Heart right ventricle (tissue), 16 donors: ENCODE results near the gene PLEKHM3. TPM values are rescaled to one million over a fixed set of nuclear protein-coding genes. Genes with fewer than 3 reads are reported as not detected.

Experiments used
- ATAC-seq, 8 donors: fragments of 200-7000 bp; cut with Tn5 transposase; one replicate each; pipeline ENCODE4 v1.9.1; 2020; ENCODE audit warnings: mild to moderate bottlenecking in 8 of 8, moderate library complexity in 8 of 8, moderate number of reproducible peaks in 1 of 8
- DNase-seq, 2 donors: peaks; one replicate each; pipeline ENCODE4 v3.0.0-alpha.2; 2020
- H3K27ac ChIP-seq, 10 donors: fragments of 200-600 bp; sonication (generic) in 2 of 10; one replicate each; pipeline versions ENCODE4 v1.5.0 to v1.8.0; 2020 to 2022; ENCODE audit warnings: mild to moderate bottlenecking in 3 of 10
- H3K27me3 ChIP-seq, 7 donors: fragments of 200-600 bp; one replicate each; pipeline ENCODE4 v1.8.0; 2021 to 2022; ENCODE audit warnings: mild to moderate bottlenecking in 2 of 7
- H3K36me3 ChIP-seq, 9 donors: fragments of 200-600 bp; sonication (generic) in 1 of 9; one replicate each; pipeline versions ENCODE4 v1.5.0 to v1.8.0; 2020 to 2022; ENCODE audit warnings: mild to moderate bottlenecking in 2 of 9
- H3K4me1 ChIP-seq, 9 donors: fragments of 200-600 bp; sonication (generic) in 1 of 9; one replicate each; pipeline versions ENCODE4 v1.5.0 to v1.8.0; 2020 to 2022; ENCODE audit warnings: mild to moderate bottlenecking in 4 of 9
- H3K4me3 ChIP-seq, 10 donors: fragments of 200-600 bp; sonication (generic) in 2 of 10; one replicate each; pipeline versions ENCODE4 v1.5.0 to v1.8.0; 2020 to 2022; ENCODE audit warnings: mild to moderate bottlenecking in 7 of 10, moderate library complexity in 2 of 10
- H3K9me3 ChIP-seq, 11 donors: fragments of 200-600 bp in 10 of 11; sonication (generic) in 2 of 11; one replicate each; pipeline versions ENCODE4 v1.5.0 to v1.8.0; 2013 to 2022; ENCODE audit warnings: mild to moderate bottlenecking in 2 of 11, control low read depth in 1 of 11, moderate library complexity in 1 of 11
- WGBS, 2 donors: extraction: QIAGEN DNeasy Blood & Tissue Kit; methylation state at CpG; one replicate each; pipeline ENCODE4 v1.1.7; 2013; ENCODE audit warnings: inconsistent platforms in 1 of 2; 5-methylcytosine and 5-hydroxymethylcytosine counted together
- intact Hi-C, 10 donors: fragments of 100-400 bp; cut with DNase I; formaldehyde crosslinking; loops; one replicate each; pipeline versions ENCODE4 v1.11.1 to v1.14.2; 2022
- polyA plus RNA-seq, 2 donors: library from polyadenylated mRNA; stranded (reverse); fragments of 200-250 nt; gene quantifications; one replicate each; pipeline ENCODE4 v1.2.3, GENCODE V29; 2013
- total RNA-seq, 10 donors: library from RNA; stranded (reverse); fragmentation: NEBNext Ultra II Directional in 3 of 10; extraction: Animal tissue kit (Norgen Biotek cat#: 25700) in 3 of 10; gene quantifications; one replicate each; pipeline versions ENCODE4 v1.2.1 to v1.2.4, GENCODE V29; 2021 to 2023
- TF ChIP-seq, protein P1 (sequence below), 9 donors: fragments of 200-600 bp; sonication (generic) in 2 of 9; IDR thresholded peaks; one replicate each; pipeline versions ENCODE4 v1.5.0 to v1.8.0; 2021 to 2022; ENCODE audit warnings: antibody characterized with exemption in 9 of 9, mild to moderate bottlenecking in 5 of 9, moderate library complexity in 1 of 9
- donor health status: Arrhythmogenic right ventricular cardiomyopathy.
- donor health status: ischemic (EF 13 %, LVEDD 7.1; RV severe dilation, severe dysfunction).
- donor health status: healthy with polysubstance abuse.
- donor health status: DM: no; HTN: yes; CAD: no.
- donor health status: DM: no; HTN: no; CAD: no.
- donor health status: ischemic (EF 25% LVEDD 6.9; RV normal size, moderate dysfunction).
- donor health status: ischemic (EF 25% LVEDD 5.7; RV mildly dilated, moderate dysfunction).
- donor health status: healthy.
- donor health status: DM: yes; HTN: yes; CAD: no.
- donor health status: Ischemic cardiomyopathy.
- donor health status: ischemic (EF 35%, LVEDD 5.7; RV mildly dilated, moderate dysfunction).
- donor health status: nonischemic (EF 11% LVEDD 7.7; RV severe dilation, severe dysfunction).
- donor health status: DM: yes; HTN: yes; CAD: no.
- donor health status: PGD.
- donor health status: ischemic (EF 29% LVEDD 5.4; RV normal size, mild dysfunction).
- donor health status: nonischemic (EF 23%, LVEDD 6.1; RV moderate dilation, normal function).

PLEKHM3 gene
- total and polyA plus RNA-seq, 12 donors = 2.5 to 16.2 (median 14.9) TPM

DNA sequence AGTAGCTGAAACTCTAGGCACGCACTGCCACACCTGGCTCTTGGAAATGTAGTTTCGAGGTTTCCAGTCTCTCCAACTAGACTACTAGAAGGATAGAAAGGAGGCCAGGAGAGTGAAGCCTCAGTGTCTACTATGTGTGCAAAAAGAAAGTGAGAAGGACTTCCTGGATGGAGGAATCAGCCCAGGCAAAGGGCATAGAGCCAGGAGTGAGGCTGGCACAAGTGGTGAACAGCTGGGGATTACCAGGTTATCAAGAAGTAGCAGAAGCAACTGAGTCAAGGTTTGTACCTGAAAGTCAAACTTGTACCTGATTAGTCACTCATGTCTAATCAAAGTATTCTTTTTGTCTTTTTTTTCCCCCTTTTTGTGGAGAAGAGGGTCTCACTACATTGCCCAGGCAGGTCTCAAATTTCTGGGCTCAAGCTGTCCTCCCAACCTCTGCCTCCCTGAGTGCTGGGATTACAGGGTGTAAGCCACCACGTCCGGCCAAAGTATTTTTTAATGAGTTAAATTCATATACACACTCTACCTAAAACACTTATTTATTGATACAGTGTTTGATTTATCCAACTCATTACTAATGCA is 246.9 kb downstream of the PLEKHM3 start:
- no peak for ATAC-seq
- no peak overlapping the region for H3K4me3 ChIP-seq
- no peaks in the 10 kb centered on the region for H3K27me3 ChIP-seq
- intact Hi-C loops = no loop called here
- DNase-seq = no peak
- no peaks in the 10 kb centered on the region for H3K4me1 ChIP-seq
- 83 to 84% methylated on average over 4 of the region's 4 CpGs for WGBS, 2 donors
- H3K27ac ChIP-seq = no peak overlapping the region
- no peaks in the 10 kb centered on the region for H3K9me3 ChIP-seq
- H3K36me3 ChIP-seq = no peaks in the 10 kb centered on the region
- TF ChIP-seq, protein P1, sequence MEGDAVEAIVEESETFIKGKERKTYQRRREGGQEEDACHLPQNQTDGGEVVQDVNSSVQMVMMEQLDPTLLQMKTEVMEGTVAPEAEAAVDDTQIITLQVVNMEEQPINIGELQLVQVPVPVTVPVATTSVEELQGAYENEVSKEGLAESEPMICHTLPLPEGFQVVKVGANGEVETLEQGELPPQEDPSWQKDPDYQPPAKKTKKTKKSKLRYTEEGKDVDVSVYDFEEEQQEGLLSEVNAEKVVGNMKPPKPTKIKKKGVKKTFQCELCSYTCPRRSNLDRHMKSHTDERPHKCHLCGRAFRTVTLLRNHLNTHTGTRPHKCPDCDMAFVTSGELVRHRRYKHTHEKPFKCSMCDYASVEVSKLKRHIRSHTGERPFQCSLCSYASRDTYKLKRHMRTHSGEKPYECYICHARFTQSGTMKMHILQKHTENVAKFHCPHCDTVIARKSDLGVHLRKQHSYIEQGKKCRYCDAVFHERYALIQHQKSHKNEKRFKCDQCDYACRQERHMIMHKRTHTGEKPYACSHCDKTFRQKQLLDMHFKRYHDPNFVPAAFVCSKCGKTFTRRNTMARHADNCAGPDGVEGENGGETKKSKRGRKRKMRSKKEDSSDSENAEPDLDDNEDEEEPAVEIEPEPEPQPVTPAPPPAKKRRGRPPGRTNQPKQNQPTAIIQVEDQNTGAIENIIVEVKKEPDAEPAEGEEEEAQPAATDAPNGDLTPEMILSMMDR (IDR thresholded peaks at IDR 0.05) = no peak

DNA sequence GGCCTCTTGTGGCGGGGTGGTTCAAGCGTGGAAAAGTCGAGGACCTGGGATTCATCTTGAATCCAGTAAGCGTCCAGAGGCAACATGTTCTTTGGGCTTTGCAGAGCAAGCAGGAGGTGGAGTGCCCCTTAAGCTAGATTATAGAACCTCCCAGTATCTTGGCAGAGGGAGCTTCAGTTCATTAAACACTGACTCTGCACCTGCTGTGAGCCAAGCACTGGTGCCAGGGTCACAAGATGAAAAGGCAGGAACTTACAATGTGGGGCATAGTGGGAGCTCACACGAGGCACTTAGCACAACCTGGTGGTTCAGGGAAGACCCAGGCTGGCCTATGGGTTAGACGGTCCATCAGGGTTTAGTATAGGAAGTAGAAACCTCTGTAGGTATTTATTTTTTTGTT is 248.2 kb downstream of the PLEKHM3 start:
- intact Hi-C loops = no loop called here
- Histone ChIP-seq H3K9me3 (no peaks in the 10 kb centered on the region), H3K27me3 (no peaks in the 10 kb centered on the region), H3K4me3 (no peak overlapping the region), H3K27ac (no peak overlapping the region), H3K36me3 (no peaks in the 10 kb centered on the region), H3K4me1 (peaks cover 0 to 7% (median 0%) of the 10 kb centered on the region in 9 donors)
- DNase-seq (no peak), ATAC-seq (no peak)
- WGBS, 2 donors = 92 to 96% methylated on average over 6 of the region's 6 CpGs
- TF ChIP-seq, protein P1 (IDR thresholded peaks at IDR 0.05) = no peak

DNA sequence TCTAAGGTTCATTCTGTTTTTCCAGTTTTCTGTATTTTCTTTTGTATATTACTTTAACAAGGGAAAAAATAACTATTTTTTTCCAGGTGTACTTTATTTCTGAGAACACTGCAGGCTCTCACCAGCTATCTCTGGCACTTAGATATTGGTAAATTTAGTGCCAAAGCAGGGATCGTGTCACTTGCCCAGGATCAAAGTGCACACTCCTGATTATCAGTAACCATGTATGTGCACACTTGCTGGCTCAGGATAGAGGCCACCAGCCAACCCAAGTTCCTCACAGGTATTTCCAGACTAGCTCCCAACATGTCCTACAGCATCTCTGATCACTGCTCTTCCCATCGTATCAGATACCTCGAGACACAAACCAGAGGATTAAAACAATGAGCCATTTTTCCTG is 249.9 kb downstream of the PLEKHM3 start:
- intact Hi-C loops = no loop called here
- Histone ChIP-seq H3K36me3 (no peaks in the 10 kb centered on the region), H3K4me1 (peaks cover 0 to 20% (median 2%) of the 10 kb centered on the region in 9 donors), H3K4me3 (no peak overlapping the region), H3K27ac (no peak overlapping the region), H3K27me3 (no peaks in the 10 kb centered on the region), H3K9me3 (no peaks in the 10 kb centered on the region)
- 65 to 69% methylated on average over 3 of the region's 3 CpGs for WGBS, 2 donors
- TF ChIP-seq, protein P1 (IDR thresholded peaks at IDR 0.05) = no peak
- ATAC-seq (no peak), DNase-seq (no peak)

DNA sequence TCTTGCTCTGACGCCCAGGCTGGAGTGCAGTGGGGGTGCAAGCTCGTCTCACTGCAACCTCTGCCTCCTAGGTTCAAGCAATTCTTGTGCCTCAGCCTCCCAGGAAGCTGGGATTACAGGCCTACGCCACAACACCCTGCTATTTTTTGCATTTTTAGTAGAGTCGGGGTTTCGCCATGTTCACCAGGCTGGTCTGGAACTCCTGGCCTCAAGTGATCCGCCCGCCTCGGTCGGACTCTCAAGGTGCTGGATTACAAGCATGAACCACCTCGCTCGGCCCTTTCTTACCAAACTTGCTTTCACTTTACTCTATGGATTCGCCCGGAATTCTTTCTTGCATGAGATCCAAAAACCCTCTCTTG is 252.5 kb downstream of the PLEKHM3 start:
- 92 to 97% methylated on average over 13 of the region's 13 CpGs for WGBS, 2 donors
- intact Hi-C loops = loop anchor here in 1 of 10 donors (5.0 kb wide), 1 partner anchor 54 kb away; no protein-coding TSS in a partner anchor
- Histone ChIP-seq H3K27ac (no peak overlapping the region), H3K4me1 (peaks cover 6 to 39% (median 11%) of the 10 kb centered on the region in 9 donors), H3K27me3 (no peaks in the 10 kb centered on the region), H3K9me3 (no peaks in the 10 kb centered on the region), H3K36me3 (peaks cover 0 to 3% (median 0%) of the 10 kb centered on the region in 9 donors), H3K4me3 (no peak overlapping the region)
- TF ChIP-seq, protein P1 (IDR thresholded peaks at IDR 0.05) = no peak
- no peak for ATAC-seq
- no peak for DNase-seq
